HepG2 (cell line): Measurements from ENCODE around the gene CCSER2. TPM values are rescaled to one million over a fixed set of nuclear protein-coding genes. Genes with fewer than 3 reads are reported as not detected.

Experiments used
- ATAC-seq: fragments of 200-7000 bp; cut with Tn5 transposase; 3 replicates; pipeline ENCODE4 v1.9.1; 2020; ENCODE audit warnings: mild to moderate bottlenecking, moderate library complexity
- BruUV-seq: library from RNA; stranded (reverse); fragments of 400-500 nt; replicated peaks from 2 replicates; lab custom pipeline; 2021; lab: Mats Ljungman, UMichigan
- CTCF ChIA-PET: fragments of 300-600 bp; formaldehyde crosslinking; extraction: SDS; loops from one replicate; lab custom pipeline; 2021; ENCODE audit warnings: low total read pairs, inconsistent platforms, low intra/inter-chr PET ratio; lab: Yijun Ruan, JAX
- POLR2A ChIA-PET: fragments of 350-600 bp; sonication (Branson Sonifier 250); formaldehyde crosslinking; loops from one replicate; lab custom pipeline; 2020; ENCODE audit warnings: antibody characterized with exemption, inconsistent platforms; lab: Yijun Ruan, JAX
- DNase-seq: peaks from one replicate; pipeline ENCODE4 v3.0.0-alpha.2; 2015; ENCODE audit warnings: low spot score
- FAIRE-seq: peaks from 3 replicates; lab custom pipeline; 2011; peaks lifted over from hg19 to GRCh38; lab: Jason Lieb, UNC
- H2AFZ ChIP-seq: one replicate; pipeline ENCODE4 v1.6.1; 2011; ENCODE audit warnings: low read length, inconsistent platforms
- H3K27ac ChIP-seq: fragments of 300-600 bp; 3 replicates; pipeline ENCODE4 v1.8.0; 2011; ENCODE audit warnings: mixed run types, mild to moderate bottlenecking, mixed read lengths, low read length, inconsistent platforms; ENCODE audit not compliant: insufficient read depth; ENCODE audit errors: extremely low read length
- H3K27me3 ChIP-seq, 2 experiments: fragments of 200-600 bp in 1 of 2; 2 replicates in 1 of 2; 3 replicates in 1 of 2; pipeline versions ENCODE4 v1.6.0 to v1.8.0; 2011; ENCODE audit warnings: low read length in 2 of 2, mild to moderate bottlenecking in 2 of 2, moderate library complexity in 2 of 2, inconsistent platforms in 1 of 2; ENCODE audit not compliant: insufficient read depth in 2 of 2, control insufficient read depth in 1 of 2
- H3K36me3 ChIP-seq, 2 experiments: fragments of 200-600 bp in 1 of 2; replicated peaks in 1 of 2; 2 replicates in 1 of 2; 3 replicates in 1 of 2; pipeline versions ENCODE4 v1.5.1 to v1.8.0; 2011; ENCODE audit warnings: low read length in 2 of 2, inconsistent platforms in 1 of 2; ENCODE audit not compliant: insufficient read depth in 2 of 2, control insufficient read depth in 1 of 2
- H3K4me1 ChIP-seq: 2 replicates; pipeline ENCODE4 v1.5.1; 2012; ENCODE audit warnings: low read length, inconsistent platforms; ENCODE audit not compliant: insufficient read depth
- H3K4me2 ChIP-seq: 2 replicates; pipeline ENCODE4 v1.6.0; 2011; ENCODE audit warnings: low read depth, low read length, inconsistent platforms
- H3K4me3 ChIP-seq, 3 experiments: fragments of 200-600 bp in 1 of 3; sonication (generic), shearing (Covaris generic) in 1 of 3; replicated peaks in 1 of 3; 2 replicates each; pipeline ENCODE4 v1.5.1; 2011 to 2016; ENCODE audit warnings: low read length in 3 of 3, inconsistent platforms in 2 of 3, low read depth in 2 of 3, mild to moderate bottlenecking in 2 of 3, control low read depth in 1 of 3, mixed read lengths in 1 of 3; ENCODE audit not compliant: insufficient read depth in 1 of 3
- H3K79me2 ChIP-seq: one replicate; pipeline ENCODE4 v1.6.1; 2011; ENCODE audit warnings: low read length, inconsistent platforms; ENCODE audit not compliant: insufficient read depth
- H3K9ac ChIP-seq: 2 replicates; pipeline ENCODE4 v1.6.0; 2011; ENCODE audit warnings: mild to moderate bottlenecking, low read depth, low read length, inconsistent platforms; ENCODE audit not compliant: insufficient read depth
- H3K9me3 ChIP-seq: 2 replicates; pipeline ENCODE4 v1.5.1; 2012; ENCODE audit warnings: mild to moderate bottlenecking, low read length
- H4K20me1 ChIP-seq: 2 replicates; pipeline ENCODE4 v1.6.0; 2011; ENCODE audit warnings: inconsistent platforms, mild to moderate bottlenecking, low read length, moderate library complexity; ENCODE audit not compliant: insufficient read depth
- AGO2 ChIP-seq: fragments of 200-400 bp; formaldehyde crosslinking; optimal IDR thresholded peaks from 2 replicates; pipeline ENCODE3; 2017; ENCODE audit warnings: mild to moderate bottlenecking, low read depth, low read length, moderate library complexity
- CEBPB ChIP-seq: IDR thresholded peaks from 2 replicates; pipeline ENCODE4 v1.6.1; 2011; ENCODE audit warnings: low read depth, low read length, improper control_type of control experiment, borderline replicate concordance
- MAFF ChIP-seq: IDR thresholded peaks from 2 replicates; pipeline ENCODE4 v1.6.1; 2011; ENCODE audit warnings: low read depth, low read length, improper control_type of control experiment
- SNAI1 ChIP-seq: sonication (generic); formaldehyde crosslinking; IDR thresholded peaks from 2 replicates; pipeline ENCODE4 v1.5.0; 2020; ENCODE audit warnings: mild to moderate bottlenecking, missing genetic modification reagents, borderline replicate concordance
- TOPORS ChIP-seq: sonication (generic); formaldehyde crosslinking; IDR thresholded peaks from 2 replicates; pipeline ENCODE4 v1.8.0; 2023; ENCODE audit warnings: mild to moderate bottlenecking, missing genetic modification reagents
- ZEB1 ChIP-seq: IDR thresholded peaks from 2 replicates; pipeline ENCODE4 v1.6.1; 2012; ENCODE audit warnings: mild to moderate bottlenecking, low read depth, inconsistent platforms; ENCODE audit not compliant: insufficient replicate concordance
- ZNF614 ChIP-seq: IDR thresholded peaks from 2 replicates; pipeline ENCODE4 v1.6.1; 2018; ENCODE audit warnings: missing biosample characterization, missing genetic modification reagents, inconsistent platforms, borderline replicate concordance
- in situ Hi-C: cut with HindIII; loops from 2 replicates; pipeline ENCODE4 v1.10.0; 2017; ENCODE audit warnings: low pct_unique_long_range_greater_than_20kb; ENCODE audit not compliant: extremely low pct_ligation_motif_present
- intact Hi-C: fragments of 100-400 bp; cut with micrococcal nuclease; formaldehyde crosslinking; loops from one replicate; pipeline ENCODE4 v1.10.0; 2022; ENCODE audit not compliant: unreplicated experiment
- polyA plus RNA-seq, 8 experiments: library from polyadenylated mRNA; depleted of rRNA in 3 of 8; stranded (reverse) in 7 of 8; unstranded in 1 of 8; fragments of >200 nt; fragmentation: Illumina TruSeq in 4 of 8; extraction: Trizol in 4 of 8; gene quantifications; 2 replicates each; pipeline versions ENCODE4 v1.2.1 to v1.2.3, GENCODE V29; 2011 to 2016; ENCODE audit warnings: low read depth in 4 of 8, missing spikeins in 1 of 8, mixed read lengths in 1 of 8; ENCODE audit not compliant: insufficient read depth in 1 of 8
- total RNA-seq, 5 experiments: library from RNA; depleted of rRNA; stranded (reverse); fragments of >200 nt; fragmentation: Illumina TruSeq; extraction: Trizol; gene quantifications; 2 replicates each; pipeline ENCODE4 v1.2.3, GENCODE V29; 2016; ENCODE audit warnings: low read depth in 1 of 5
- TF ChIP-seq, protein P1 (sequence below): sonication (generic); formaldehyde crosslinking; IDR thresholded peaks from 2 replicates; pipeline ENCODE4 v1.4.0; 2020; ENCODE audit warnings: missing genetic modification reagents
- TF ChIP-seq, protein P2 (sequence below): sonication (generic); formaldehyde crosslinking; IDR thresholded peaks from 2 replicates; pipeline ENCODE4 v1.5.1; 2020; ENCODE audit warnings: missing genetic modification reagents, mild to moderate bottlenecking, borderline replicate concordance
- TF ChIP-seq, protein P3 (sequence below): sonication (generic); formaldehyde crosslinking; IDR thresholded peaks from 2 replicates; pipeline ENCODE4 v1.8.1; 2023; ENCODE audit warnings: missing genetic modification reagents, mild to moderate bottlenecking, borderline replicate concordance
- TF ChIP-seq, protein P4 (sequence below): sonication (generic); formaldehyde crosslinking; IDR thresholded peaks from 2 replicates; pipeline ENCODE4 v1.4.0; 2020; ENCODE audit warnings: missing genetic modification reagents

Gene CCSER2
- total and polyA plus RNA-seq, 2 of the 13 experiments (the other 11 are each of a cell fraction or from before 2014, with no cell fraction given) = 13.3 to 17.2 TPM

DNA sequence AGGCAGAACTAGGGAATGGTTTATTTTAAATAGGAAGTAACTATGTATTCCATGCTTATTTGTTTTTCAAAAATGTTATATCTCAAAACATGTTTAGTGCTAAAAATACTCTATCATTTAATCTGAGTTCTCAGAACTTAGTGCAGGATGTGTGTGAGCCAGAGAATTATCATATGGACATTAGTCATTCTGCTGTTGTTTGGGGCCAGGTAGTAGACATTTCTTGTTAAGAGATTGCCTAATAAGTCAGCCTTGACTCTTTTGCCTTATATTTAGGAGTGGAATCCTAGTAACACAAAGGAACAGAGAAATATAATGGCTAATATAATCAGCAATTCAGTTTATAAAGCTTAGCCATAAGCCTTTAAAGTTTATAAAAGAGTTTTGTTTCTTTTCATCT, 149.8 kb downstream of the CCSER2 start:
- Histone ChIP-seq H3K36me3 (0 out of 5 replicates have a peak, but pooled peaks cover 0 to 1% of the 10 kb centered on the region in 2 experiments), H3K4me3 (no peak overlapping the region), H3K4me1 (no peaks in the 10 kb centered on the region), H3K27me3 (no peaks in the 10 kb centered on the region), H3K79me2 (no peaks in the 10 kb centered on the region), H3K9me3 (no peaks in the 10 kb centered on the region), H2AFZ (no peak overlapping the region), H3K4me2 (no peak overlapping the region), H3K27ac (no peak overlapping the region), H3K9ac (no peak overlapping the region), H4K20me1 (no peaks in the 10 kb centered on the region)
- TF ChIP-seq, protein P1, sequence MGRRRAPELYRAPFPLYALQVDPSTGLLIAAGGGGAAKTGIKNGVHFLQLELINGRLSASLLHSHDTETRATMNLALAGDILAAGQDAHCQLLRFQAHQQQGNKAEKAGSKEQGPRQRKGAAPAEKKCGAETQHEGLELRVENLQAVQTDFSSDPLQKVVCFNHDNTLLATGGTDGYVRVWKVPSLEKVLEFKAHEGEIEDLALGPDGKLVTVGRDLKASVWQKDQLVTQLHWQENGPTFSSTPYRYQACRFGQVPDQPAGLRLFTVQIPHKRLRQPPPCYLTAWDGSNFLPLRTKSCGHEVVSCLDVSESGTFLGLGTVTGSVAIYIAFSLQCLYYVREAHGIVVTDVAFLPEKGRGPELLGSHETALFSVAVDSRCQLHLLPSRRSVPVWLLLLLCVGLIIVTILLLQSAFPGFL (CRISPR knock-in tag) = no peak
- TF ChIP-seq, protein P2, sequence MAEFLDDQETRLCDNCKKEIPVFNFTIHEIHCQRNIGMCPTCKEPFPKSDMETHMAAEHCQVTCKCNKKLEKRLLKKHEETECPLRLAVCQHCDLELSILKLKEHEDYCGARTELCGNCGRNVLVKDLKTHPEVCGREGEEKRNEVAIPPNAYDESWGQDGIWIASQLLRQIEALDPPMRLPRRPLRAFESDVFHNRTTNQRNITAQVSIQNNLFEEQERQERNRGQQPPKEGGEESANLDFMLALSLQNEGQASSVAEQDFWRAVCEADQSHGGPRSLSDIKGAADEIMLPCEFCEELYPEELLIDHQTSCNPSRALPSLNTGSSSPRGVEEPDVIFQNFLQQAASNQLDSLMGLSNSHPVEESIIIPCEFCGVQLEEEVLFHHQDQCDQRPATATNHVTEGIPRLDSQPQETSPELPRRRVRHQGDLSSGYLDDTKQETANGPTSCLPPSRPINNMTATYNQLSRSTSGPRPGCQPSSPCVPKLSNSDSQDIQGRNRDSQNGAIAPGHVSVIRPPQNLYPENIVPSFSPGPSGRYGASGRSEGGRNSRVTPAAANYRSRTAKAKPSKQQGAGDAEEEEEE (CRISPR knock-in tag) = no peak
- no peak for TF ChIP-seq ZEB1
- no peak for TF ChIP-seq TOPORS (CRISPR knock-in tag)
- no peak for TF ChIP-seq CEBPB
- TF ChIP-seq, protein P3, sequence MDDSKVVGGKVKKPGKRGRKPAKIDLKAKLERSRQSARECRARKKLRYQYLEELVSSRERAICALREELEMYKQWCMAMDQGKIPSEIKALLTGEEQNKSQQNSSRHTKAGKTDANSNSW = no peak
- TF ChIP-seq AGO2 = no peak
- no peak for TF ChIP-seq SNAI1 (CRISPR knock-in tag)
- TF ChIP-seq, protein P4, sequence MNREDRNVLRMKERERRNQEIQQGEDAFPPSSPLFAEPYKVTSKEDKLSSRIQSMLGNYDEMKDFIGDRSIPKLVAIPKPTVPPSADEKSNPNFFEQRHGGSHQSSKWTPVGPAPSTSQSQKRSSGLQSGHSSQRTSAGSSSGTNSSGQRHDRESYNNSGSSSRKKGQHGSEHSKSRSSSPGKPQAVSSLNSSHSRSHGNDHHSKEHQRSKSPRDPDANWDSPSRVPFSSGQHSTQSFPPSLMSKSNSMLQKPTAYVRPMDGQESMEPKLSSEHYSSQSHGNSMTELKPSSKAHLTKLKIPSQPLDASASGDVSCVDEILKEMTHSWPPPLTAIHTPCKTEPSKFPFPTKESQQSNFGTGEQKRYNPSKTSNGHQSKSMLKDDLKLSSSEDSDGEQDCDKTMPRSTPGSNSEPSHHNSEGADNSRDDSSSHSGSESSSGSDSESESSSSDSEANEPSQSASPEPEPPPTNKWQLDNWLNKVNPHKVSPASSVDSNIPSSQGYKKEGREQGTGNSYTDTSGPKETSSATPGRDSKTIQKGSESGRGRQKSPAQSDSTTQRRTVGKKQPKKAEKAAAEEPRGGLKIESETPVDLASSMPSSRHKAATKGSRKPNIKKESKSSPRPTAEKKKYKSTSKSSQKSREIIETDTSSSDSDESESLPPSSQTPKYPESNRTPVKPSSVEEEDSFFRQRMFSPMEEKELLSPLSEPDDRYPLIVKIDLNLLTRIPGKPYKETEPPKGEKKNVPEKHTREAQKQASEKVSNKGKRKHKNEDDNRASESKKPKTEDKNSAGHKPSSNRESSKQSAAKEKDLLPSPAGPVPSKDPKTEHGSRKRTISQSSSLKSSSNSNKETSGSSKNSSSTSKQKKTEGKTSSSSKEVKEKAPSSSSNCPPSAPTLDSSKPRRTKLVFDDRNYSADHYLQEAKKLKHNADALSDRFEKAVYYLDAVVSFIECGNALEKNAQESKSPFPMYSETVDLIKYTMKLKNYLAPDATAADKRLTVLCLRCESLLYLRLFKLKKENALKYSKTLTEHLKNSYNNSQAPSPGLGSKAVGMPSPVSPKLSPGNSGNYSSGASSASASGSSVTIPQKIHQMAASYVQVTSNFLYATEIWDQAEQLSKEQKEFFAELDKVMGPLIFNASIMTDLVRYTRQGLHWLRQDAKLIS = no peak
- TF ChIP-seq MAFF = no peak
- TF ChIP-seq ZNF614 (CRISPR knock-in tag) = no peak
- CTCF ChIA-PET = no interaction called here
- BruUV-seq = no TSS peak
- intact Hi-C loops (no loop called here), in situ Hi-C loops (no loop called here)
- POLR2A ChIA-PET = no interaction called here
- FAIRE-seq (no peak), DNase-seq (no peak), ATAC-seq (no peak)
